Measurements from ENCODE around the gene HSF2BP. TPM values are rescaled to one million over a fixed set of nuclear protein-coding genes. Genes with fewer than 3 reads are reported as not detected.

HSF2BP gene
- total and polyA plus RNA-seq, 2 of the 8 experiments (the other 6 are each of a cell fraction or from before 2014, with no cell fraction given), result 0.51 to 0.93 TPM

- TF ChIP-seq JUN (IDR thresholded peaks at IDR 0.05; ENCODE audit: low read depth, low read length) (no peak), ATF3 (IDR thresholded peaks at IDR 0.05; ENCODE audit: insufficient read depth, low read depth, low read length) (no peak)
Measured at GRCh38 chr21:43626390-43626789, 32.9 kb downstream of the HSF2BP start (continued).
